GM04504 (cell line): Measurements from ENCODE around the gene SMAP1.
A peak's percentile ranks its signal among the peaks of the same experiment; 100 is the strongest.

Source experiments
- DNase-seq: peaks from one replicate; pipeline ENCODE4 v3.0.0-alpha.2; 2012; ENCODE audit warnings: low read depth

SMAP1 gene

GRCh38 chr6:70684794-70685493, 17.3 kb downstream of the SMAP1 start:
- no peak for DNase-seq

GRCh38 chr6:70685494-70686180, 18.0 kb downstream of the SMAP1 start:
- DNase-seq, result no peak

GRCh38 chr6:70686548-70687133, 19.0 kb downstream of the SMAP1 start:
- no peak for DNase-seq

GRCh38 chr6:70693887-70694286, 26.2 kb downstream of the SMAP1 start:
- no peak for DNase-seq

GRCh38 chr6:70694371-70694770, 26.7 kb downstream of the SMAP1 start:
- no peak for DNase-seq

GRCh38 chr6:70700922-70701876, 33.5 kb downstream of the SMAP1 start:
- DNase-seq, result no peak

GRCh38 chr6:70705772-70706171, 38.1 kb downstream of the SMAP1 start:
- DNase-seq, result no peak

- no peak for DNase-seq
These were observed 38.9 kb downstream of the SMAP1 start for GRCh38 chr6:70706491-70707123.

- DNase-seq, result no peak
These were observed 40.2 kb downstream of the SMAP1 start for GRCh38 chr6:70707893-70708292.

GRCh38 chr6:70708448-70708847, 40.8 kb downstream of the SMAP1 start:
- no peak for DNase-seq

GRCh38 chr6:70709826-70710225, 42.1 kb downstream of the SMAP1 start:
- peak; percentile 24 for DNase-seq

GRCh38 chr6:70714716-70715257, 47.1 kb downstream of the SMAP1 start:
- no peak for DNase-seq

GRCh38 chr6:70717038-70717801, 49.5 kb downstream of the SMAP1 start:
- DNase-seq, result no peak

- no peak for DNase-seq
These were observed 56.8 kb downstream of the SMAP1 start for GRCh38 chr6:70724524-70724923.

GRCh38 chr6:70725817-70726415, 58.2 kb downstream of the SMAP1 start:
- no peak for DNase-seq

GRCh38 chr6:70734381-70734780, 66.7 kb downstream of the SMAP1 start:
- DNase-seq, result no peak

GRCh38 chr6:70734979-70735378, 67.3 kb downstream of the SMAP1 start:
- no peak for DNase-seq

- no peak for DNase-seq
These were observed 67.8 kb downstream of the SMAP1 start for GRCh38 chr6:70735513-70735912.

- DNase-seq, result no peak
These were observed 70.3 kb downstream of the SMAP1 start for GRCh38 chr6:70738028-70738427.

GRCh38 chr6:70739534-70739933, 71.9 kb downstream of the SMAP1 start:
- no peak for DNase-seq
